Measurements from ENCODE around the gene SLC25A33.

The SLC25A33 gene

DNA sequence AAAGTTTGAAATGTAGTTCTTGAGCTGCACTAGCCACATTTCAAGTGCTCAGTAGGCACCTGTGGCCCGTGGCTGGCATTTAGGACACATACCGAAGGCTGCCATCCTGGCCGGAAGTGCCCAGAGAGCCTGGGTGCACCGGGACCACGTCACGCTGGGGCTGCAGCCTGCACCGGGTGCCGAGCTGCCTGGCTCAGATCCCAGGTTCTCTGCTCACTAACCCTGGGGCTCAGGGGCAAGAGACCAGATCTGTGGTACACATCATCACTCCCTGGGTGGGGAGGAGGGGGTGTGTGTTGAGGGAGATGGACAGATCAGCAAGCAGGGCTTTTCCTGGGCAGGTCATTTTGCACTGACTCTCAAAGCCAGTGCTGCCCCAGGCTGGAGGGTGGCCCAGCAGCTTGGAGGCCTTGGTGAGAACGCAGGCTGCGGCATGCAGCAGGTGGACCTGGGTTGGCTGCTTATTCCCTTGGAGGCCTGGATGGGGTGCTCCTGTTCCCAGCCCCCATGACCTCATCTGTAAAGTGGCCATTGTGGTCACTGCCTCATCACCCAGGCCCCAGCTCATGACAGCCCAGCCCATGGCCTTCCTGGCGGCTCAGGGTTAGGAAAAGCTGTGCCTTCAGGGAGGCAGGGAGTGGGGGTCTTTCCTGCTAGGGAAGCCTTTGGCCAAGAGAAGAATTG is 73.0 kb downstream of the SLC25A33 start:
- Histone ChIP-seq H3K4me2 (ENCODE audit: insufficient read depth, low read length) (no peak overlapping the region), H3K79me2 (ENCODE audit: insufficient read depth, low read length) (no peaks in the 10 kb centered on the region), H4K20me1 (ENCODE audit: insufficient read depth, low read length) (peaks cover 5% of the 10 kb centered on the region; the same call in 1 of the 2 replicates), H3K27me3 (ENCODE audit: insufficient read depth, low read length, poor library complexity) (no peaks in the 10 kb centered on the region), H3K36me3 (ENCODE audit: insufficient read depth, low read length) (peaks cover 66% of the 10 kb centered on the region), H2AFZ (ENCODE audit: low read depth, low read length) (no peak overlapping the region), H3K9ac (ENCODE audit: low read depth, low read length) (no peak overlapping the region), H3K4me3 (ENCODE audit: low read depth in 1 of 2, low read length in 2 of 2) (no peak overlapping the region), H3K27ac (ENCODE audit: low read length) (no peak overlapping the region), H3K9me3 (ENCODE audit: insufficient read depth, low read length, severe bottlenecking) (no peaks in the 10 kb centered on the region), H3K4me1 (ENCODE audit: insufficient read depth, low read length) (no peaks in the 10 kb centered on the region)
- no peak for DNase-seq
- no peak for ATAC-seq (ENCODE audit: insufficient read depth, low read depth)
- TF ChIP-seq EZH2 (IDR thresholded peaks at IDR 0.05; ENCODE audit: borderline replicate concordance, low read depth, low read length, severe bottlenecking) = no peak

- Histone ChIP-seq H3K9ac (ENCODE audit: low read depth, low read length) (no peak overlapping the region), H3K4me2 (ENCODE audit: insufficient read depth, low read length) (no peak overlapping the region), H4K20me1 (ENCODE audit: insufficient read depth, low read length) (peaks cover 5% of the 10 kb centered on the region; the same call in 1 of the 2 replicates), H3K4me3 (ENCODE audit: low read depth in 1 of 2, low read length in 2 of 2) (no peak overlapping the region), H3K4me1 (ENCODE audit: insufficient read depth, low read length) (no peaks in the 10 kb centered on the region), H3K79me2 (ENCODE audit: insufficient read depth, low read length) (no peaks in the 10 kb centered on the region), H3K27ac (ENCODE audit: low read length) (no peak overlapping the region), H3K36me3 (ENCODE audit: insufficient read depth, low read length) (peaks cover 59% of the 10 kb centered on the region), H2AFZ (ENCODE audit: low read depth, low read length) (no peak overlapping the region), H3K27me3 (ENCODE audit: insufficient read depth, low read length, poor library complexity) (no peaks in the 10 kb centered on the region), H3K9me3 (ENCODE audit: insufficient read depth, low read length, severe bottlenecking) (no peaks in the 10 kb centered on the region)
- ATAC-seq (ENCODE audit: insufficient read depth, low read depth) (no peak), DNase-seq (no peak)
- TF ChIP-seq, protein P1, sequence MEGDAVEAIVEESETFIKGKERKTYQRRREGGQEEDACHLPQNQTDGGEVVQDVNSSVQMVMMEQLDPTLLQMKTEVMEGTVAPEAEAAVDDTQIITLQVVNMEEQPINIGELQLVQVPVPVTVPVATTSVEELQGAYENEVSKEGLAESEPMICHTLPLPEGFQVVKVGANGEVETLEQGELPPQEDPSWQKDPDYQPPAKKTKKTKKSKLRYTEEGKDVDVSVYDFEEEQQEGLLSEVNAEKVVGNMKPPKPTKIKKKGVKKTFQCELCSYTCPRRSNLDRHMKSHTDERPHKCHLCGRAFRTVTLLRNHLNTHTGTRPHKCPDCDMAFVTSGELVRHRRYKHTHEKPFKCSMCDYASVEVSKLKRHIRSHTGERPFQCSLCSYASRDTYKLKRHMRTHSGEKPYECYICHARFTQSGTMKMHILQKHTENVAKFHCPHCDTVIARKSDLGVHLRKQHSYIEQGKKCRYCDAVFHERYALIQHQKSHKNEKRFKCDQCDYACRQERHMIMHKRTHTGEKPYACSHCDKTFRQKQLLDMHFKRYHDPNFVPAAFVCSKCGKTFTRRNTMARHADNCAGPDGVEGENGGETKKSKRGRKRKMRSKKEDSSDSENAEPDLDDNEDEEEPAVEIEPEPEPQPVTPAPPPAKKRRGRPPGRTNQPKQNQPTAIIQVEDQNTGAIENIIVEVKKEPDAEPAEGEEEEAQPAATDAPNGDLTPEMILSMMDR (IDR thresholded peaks at IDR 0.05; ENCODE audit: borderline replicate concordance, extremely low read depth, low read length, poor library complexity, severe bottlenecking) = no peak
- TF ChIP-seq EZH2 (IDR thresholded peaks at IDR 0.05; ENCODE audit: borderline replicate concordance, low read depth, low read length, severe bottlenecking) = no peak
These were observed 73.8 kb downstream of the SLC25A33 start for GRCh38 chr1:9612871-9613624.

GRCh38 chr1:9613625-9614299 is 74.5 kb downstream of the SLC25A33 start:
- ATAC-seq (ENCODE audit: insufficient read depth, low read depth) (no peak), DNase-seq (no peak)
- Histone ChIP-seq H3K79me2 (ENCODE audit: insufficient read depth, low read length) (no peaks in the 10 kb centered on the region), H3K9ac (ENCODE audit: low read depth, low read length) (no peak overlapping the region), H4K20me1 (ENCODE audit: insufficient read depth, low read length) (peaks cover 5% of the 10 kb centered on the region; the same call in 1 of the 2 replicates), H3K27me3 (ENCODE audit: insufficient read depth, low read length, poor library complexity) (no peaks in the 10 kb centered on the region), H2AFZ (ENCODE audit: low read depth, low read length) (no peak overlapping the region), H3K9me3 (ENCODE audit: insufficient read depth, low read length, severe bottlenecking) (no peaks in the 10 kb centered on the region), H3K4me3 (ENCODE audit: low read depth in 1 of 2, low read length in 2 of 2) (no peak overlapping the region), H3K4me2 (ENCODE audit: insufficient read depth, low read length) (no peak overlapping the region), H3K27ac (ENCODE audit: low read length) (no peak overlapping the region), H3K36me3 (ENCODE audit: insufficient read depth, low read length) (peaks cover 52% of the 10 kb centered on the region), H3K4me1 (ENCODE audit: insufficient read depth, low read length) (no peaks in the 10 kb centered on the region)
- TF ChIP-seq, protein P1 (IDR thresholded peaks at IDR 0.05; ENCODE audit: borderline replicate concordance, extremely low read depth, low read length, poor library complexity, severe bottlenecking) = no peak
- no peak for TF ChIP-seq EZH2 (IDR thresholded peaks at IDR 0.05; ENCODE audit: borderline replicate concordance, low read depth, low read length, severe bottlenecking)

All from DND-41 (cell line).